ENCODE results near the gene HAUS5.

DNA sequence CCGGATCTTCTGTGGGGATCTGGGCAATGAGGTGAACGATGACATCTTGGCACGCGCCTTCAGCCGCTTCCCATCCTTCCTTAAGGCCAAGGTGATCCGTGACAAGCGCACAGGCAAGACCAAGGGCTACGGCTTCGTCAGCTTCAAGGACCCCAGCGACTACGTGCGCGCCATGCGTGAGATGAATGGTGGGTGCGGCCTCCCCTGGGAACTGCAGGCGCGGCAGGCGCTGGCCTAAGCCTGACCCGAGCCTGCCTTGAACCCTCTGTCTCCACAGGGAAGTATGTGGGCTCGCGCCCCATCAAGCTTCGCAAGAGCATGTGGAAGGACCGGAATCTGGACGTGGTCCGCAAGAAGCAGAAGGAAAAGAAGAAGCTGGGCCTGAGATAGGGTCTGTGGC lies 24.6 kb downstream of the HAUS5 start:
- TF ChIP-seq, protein P1, sequence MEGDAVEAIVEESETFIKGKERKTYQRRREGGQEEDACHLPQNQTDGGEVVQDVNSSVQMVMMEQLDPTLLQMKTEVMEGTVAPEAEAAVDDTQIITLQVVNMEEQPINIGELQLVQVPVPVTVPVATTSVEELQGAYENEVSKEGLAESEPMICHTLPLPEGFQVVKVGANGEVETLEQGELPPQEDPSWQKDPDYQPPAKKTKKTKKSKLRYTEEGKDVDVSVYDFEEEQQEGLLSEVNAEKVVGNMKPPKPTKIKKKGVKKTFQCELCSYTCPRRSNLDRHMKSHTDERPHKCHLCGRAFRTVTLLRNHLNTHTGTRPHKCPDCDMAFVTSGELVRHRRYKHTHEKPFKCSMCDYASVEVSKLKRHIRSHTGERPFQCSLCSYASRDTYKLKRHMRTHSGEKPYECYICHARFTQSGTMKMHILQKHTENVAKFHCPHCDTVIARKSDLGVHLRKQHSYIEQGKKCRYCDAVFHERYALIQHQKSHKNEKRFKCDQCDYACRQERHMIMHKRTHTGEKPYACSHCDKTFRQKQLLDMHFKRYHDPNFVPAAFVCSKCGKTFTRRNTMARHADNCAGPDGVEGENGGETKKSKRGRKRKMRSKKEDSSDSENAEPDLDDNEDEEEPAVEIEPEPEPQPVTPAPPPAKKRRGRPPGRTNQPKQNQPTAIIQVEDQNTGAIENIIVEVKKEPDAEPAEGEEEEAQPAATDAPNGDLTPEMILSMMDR (IDR thresholded peaks at IDR 0.05), result no peak
- no peak for TF ChIP-seq POLR2A (IDR thresholded peaks at IDR 0.05)

Data from body of pancreas (tissue), 4 donors.